Astrocyte (in vitro differentiated cells and primary cell): ENCODE measurements around the gene CCNT2. TPM values are rescaled to one million over a fixed set of nuclear protein-coding genes. Genes with fewer than 3 reads are reported as not detected.
A peak's percentile ranks its signal among the peaks of the same experiment; 100 is the strongest.

Experiments used
- DNase-seq: peaks from one replicate; pipeline ENCODE4 v3.0.0-alpha.2; 2010; ENCODE audit warnings: low read depth
- FAIRE-seq: peaks from 2 replicates; lab custom pipeline; 2011; peaks lifted over from hg19 to GRCh38; lab: Jason Lieb, UNC
- H2AFZ ChIP-seq: 2 replicates; pipeline ENCODE4 v1.6.0; 2012; ENCODE audit warnings: low read depth, low read length, inconsistent platforms
- H3K27ac ChIP-seq: 2 replicates; pipeline ENCODE4 v1.5.1; 2011; ENCODE audit warnings: low read depth, low read length, inconsistent platforms
- H3K27me3 ChIP-seq: 2 replicates; pipeline ENCODE4 v1.6.0; 2011; ENCODE audit warnings: low read length, inconsistent platforms; ENCODE audit not compliant: insufficient read depth
- H3K36me3 ChIP-seq: 2 replicates; pipeline ENCODE4 v1.5.1; 2011; ENCODE audit warnings: low read length, inconsistent platforms; ENCODE audit not compliant: insufficient read depth
- H3K4me1 ChIP-seq: 2 replicates; pipeline ENCODE4 v1.5.1; 2011; ENCODE audit warnings: low read length, inconsistent platforms; ENCODE audit not compliant: insufficient read depth
- H3K4me2 ChIP-seq: 2 replicates; pipeline ENCODE4 v1.6.0; 2012; ENCODE audit warnings: low read length, inconsistent platforms
- H3K4me3 ChIP-seq: 2 replicates; pipeline ENCODE4 v1.5.1; 2011; ENCODE audit warnings: low read depth, mild to moderate bottlenecking, low read length, inconsistent platforms; ENCODE audit not compliant: insufficient read depth
- H3K79me2 ChIP-seq: 2 replicates; pipeline ENCODE4 v1.6.0; 2012; ENCODE audit warnings: mild to moderate bottlenecking, low read length, inconsistent platforms; ENCODE audit not compliant: insufficient read depth
- H3K9ac ChIP-seq: 2 replicates; pipeline ENCODE4 v1.6.0; 2012; ENCODE audit warnings: mild to moderate bottlenecking, low read length, inconsistent platforms
- H3K9me3 ChIP-seq: 2 replicates; pipeline ENCODE4 v1.5.1; 2012; ENCODE audit warnings: low read depth, mild to moderate bottlenecking, low read length, inconsistent platforms; ENCODE audit not compliant: insufficient read depth
- H4K20me1 ChIP-seq: 2 replicates; pipeline ENCODE4 v1.6.0; 2012; ENCODE audit warnings: low read length, inconsistent platforms; ENCODE audit not compliant: insufficient read depth
- H3K27ac Mint-ChIP-seq: one replicate; pipeline ENCODE4 v1.8.0; 2021; ENCODE audit warnings: mild to moderate bottlenecking, mixed read lengths; ENCODE audit not compliant: unreplicated experiment
- H3K27me3 Mint-ChIP-seq: one replicate; pipeline ENCODE4 v1.8.0; 2021; ENCODE audit warnings: low read depth, mixed read lengths; ENCODE audit not compliant: unreplicated experiment
- H3K36me3 Mint-ChIP-seq: one replicate; pipeline ENCODE4 v1.8.0; 2021; ENCODE audit warnings: low read depth, mixed read lengths; ENCODE audit not compliant: unreplicated experiment
- H3K4me1 Mint-ChIP-seq: one replicate; pipeline ENCODE4 v1.8.0; 2021; ENCODE audit warnings: low read depth, mixed read lengths; ENCODE audit not compliant: unreplicated experiment
- H3K4me3 Mint-ChIP-seq: one replicate; pipeline ENCODE4 v1.8.0; 2021; ENCODE audit warnings: mild to moderate bottlenecking, moderate library complexity, mixed read lengths; ENCODE audit not compliant: unreplicated experiment
- H3K9me3 Mint-ChIP-seq: one replicate; pipeline ENCODE4 v1.8.0; 2021; ENCODE audit warnings: mild to moderate bottlenecking, mixed read lengths; ENCODE audit not compliant: unreplicated experiment
- EZH2 ChIP-seq: IDR thresholded peaks from 2 replicates; pipeline ENCODE4 v1.6.1; 2012; ENCODE audit warnings: mild to moderate bottlenecking, low read length, inconsistent platforms; ENCODE audit not compliant: insufficient read depth
- total RNA-seq: library from RNA; stranded (reverse); gene quantifications from 2 replicates; pipeline ENCODE4 v1.2.1, GENCODE V29; 2021
- TF ChIP-seq, protein P1 (sequence below): IDR thresholded peaks from 2 replicates; pipeline ENCODE4 v1.5.1; 2011; ENCODE audit warnings: low read depth, mild to moderate bottlenecking, inconsistent platforms, low read length, moderate library complexity; ENCODE audit not compliant: insufficient read depth

The CCNT2 gene
- total RNA-seq, 1 donor from 2014 or later = 33.2 TPM

GRCh38 chr2:134934641-134935040, 16.0 kb downstream of the CCNT2 start:
- Histone ChIP-seq H4K20me1 (peaks cover 80% of the 10 kb centered on the region), H3K27ac (no peak overlapping the region), H3K27me3 (no peaks in the 10 kb centered on the region), H3K9me3 (no peaks in the 10 kb centered on the region), H3K9ac (no peak overlapping the region), H2AFZ (no peak overlapping the region), H3K4me1 (no peaks in the 10 kb centered on the region), H3K36me3 (peaks cover 4% of the 10 kb centered on the region), H3K4me3 (no peak overlapping the region), H3K79me2 (peaks cover 93% of the 10 kb centered on the region), H3K4me2 (no peak overlapping the region)
- no peaks in the 10 kb centered on the region for H3K9me3 Mint-ChIP-seq
- TF ChIP-seq, protein P1, sequence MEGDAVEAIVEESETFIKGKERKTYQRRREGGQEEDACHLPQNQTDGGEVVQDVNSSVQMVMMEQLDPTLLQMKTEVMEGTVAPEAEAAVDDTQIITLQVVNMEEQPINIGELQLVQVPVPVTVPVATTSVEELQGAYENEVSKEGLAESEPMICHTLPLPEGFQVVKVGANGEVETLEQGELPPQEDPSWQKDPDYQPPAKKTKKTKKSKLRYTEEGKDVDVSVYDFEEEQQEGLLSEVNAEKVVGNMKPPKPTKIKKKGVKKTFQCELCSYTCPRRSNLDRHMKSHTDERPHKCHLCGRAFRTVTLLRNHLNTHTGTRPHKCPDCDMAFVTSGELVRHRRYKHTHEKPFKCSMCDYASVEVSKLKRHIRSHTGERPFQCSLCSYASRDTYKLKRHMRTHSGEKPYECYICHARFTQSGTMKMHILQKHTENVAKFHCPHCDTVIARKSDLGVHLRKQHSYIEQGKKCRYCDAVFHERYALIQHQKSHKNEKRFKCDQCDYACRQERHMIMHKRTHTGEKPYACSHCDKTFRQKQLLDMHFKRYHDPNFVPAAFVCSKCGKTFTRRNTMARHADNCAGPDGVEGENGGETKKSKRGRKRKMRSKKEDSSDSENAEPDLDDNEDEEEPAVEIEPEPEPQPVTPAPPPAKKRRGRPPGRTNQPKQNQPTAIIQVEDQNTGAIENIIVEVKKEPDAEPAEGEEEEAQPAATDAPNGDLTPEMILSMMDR = no peak
- no peak for TF ChIP-seq EZH2
- H3K4me1 Mint-ChIP-seq = peaks cover 6% of the 10 kb centered on the region
- DNase-seq = no peak
- no peak overlapping the region for H3K4me3 Mint-ChIP-seq
- H3K36me3 Mint-ChIP-seq = peaks cover 5% of the 10 kb centered on the region
- no peak overlapping the region for H3K27ac Mint-ChIP-seq
- FAIRE-seq = no peak
- no peaks in the 10 kb centered on the region for H3K27me3 Mint-ChIP-seq

GRCh38 chr2:134936691-134937090, 18.1 kb downstream of the CCNT2 start:
- peaks cover 6% of the 10 kb centered on the region for H3K4me1 Mint-ChIP-seq

DNA sequence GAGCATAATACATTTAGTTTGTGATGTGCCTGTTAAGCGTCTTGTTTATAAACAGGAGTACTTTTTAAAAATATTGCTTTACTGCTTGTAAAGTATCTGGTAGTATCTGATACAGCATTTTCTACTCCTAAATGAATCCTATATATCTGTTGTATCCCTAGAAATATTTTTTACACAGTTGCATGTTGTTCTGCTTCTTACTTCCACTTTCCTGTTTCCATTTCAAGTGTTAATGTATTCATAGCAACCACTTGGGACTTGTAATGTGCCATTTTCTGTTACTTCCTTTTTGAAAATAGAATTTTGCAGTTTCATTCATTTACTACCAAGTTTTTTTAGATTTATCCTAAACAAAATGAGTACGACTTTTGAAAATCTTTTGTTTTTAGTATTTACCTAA, 24.9 kb downstream of the CCNT2 start:
- DNase-seq (no peak), FAIRE-seq (no peak)
- no peaks in the 10 kb centered on the region for H3K4me1 ChIP-seq
- H3K9me3 ChIP-seq = no peaks in the 10 kb centered on the region
- no peak overlapping the region for H3K9ac ChIP-seq
- H4K20me1 ChIP-seq = peaks cover 44% of the 10 kb centered on the region
- Mint-ChIP-seq H3K36me3 (peaks cover 8% of the 10 kb centered on the region), H3K9me3 (no peaks in the 10 kb centered on the region), H3K27me3 (no peaks in the 10 kb centered on the region), H3K4me3 (no peak overlapping the region), H3K4me1 (no peaks in the 10 kb centered on the region), H3K27ac (no peak overlapping the region)
- peaks cover 47% of the 10 kb centered on the region for H3K36me3 ChIP-seq
- TF ChIP-seq EZH2 = no peak
- no peak overlapping the region for H3K4me2 ChIP-seq
- no peak overlapping the region for H2AFZ ChIP-seq
- H3K79me2 ChIP-seq = peaks cover 52% of the 10 kb centered on the region
- H3K27me3 ChIP-seq = no peaks in the 10 kb centered on the region
- no peak overlapping the region for H3K27ac ChIP-seq
- H3K4me3 ChIP-seq = no peak overlapping the region

More at GRCh38 chr2:134936691-134937090, 18.1 kb downstream of the CCNT2 start:
- H3K9me3 ChIP-seq = no peaks in the 10 kb centered on the region
- no peak for FAIRE-seq
- peaks cover 87% of the 10 kb centered on the region for H3K79me2 ChIP-seq
- no peak overlapping the region for H2AFZ ChIP-seq
- H3K4me1 ChIP-seq = no peaks in the 10 kb centered on the region
- Mint-ChIP-seq H3K4me3 (no peak overlapping the region), H3K27me3 (no peaks in the 10 kb centered on the region), H3K9me3 (no peaks in the 10 kb centered on the region), H3K36me3 (peaks cover 8% of the 10 kb centered on the region), H3K27ac (peak overlapping the region; percentile 12)
- H3K36me3 ChIP-seq = peaks cover 16% of the 10 kb centered on the region
- no peak for TF ChIP-seq EZH2
- TF ChIP-seq, protein P1 = no peak
- DNase-seq = no peak
- H3K27ac ChIP-seq = no peak overlapping the region
- H3K27me3 ChIP-seq = no peaks in the 10 kb centered on the region
- no peak overlapping the region for H3K4me2 ChIP-seq
- no peak overlapping the region for H3K9ac ChIP-seq
- peaks cover 72% of the 10 kb centered on the region for H4K20me1 ChIP-seq
- no peak overlapping the region for H3K4me3 ChIP-seq
